ENCODE results near the gene AFF3. TPM values are rescaled to one million over a fixed set of nuclear protein-coding genes. Genes with fewer than 3 reads are reported as not detected.

AFF3 gene
- total RNA-seq (2022; extraction: Qiagen RNA extraction), result 0.01 to 0.06 TPM (median 0.02 TPM) in 5 replicates

GRCh38 chr2:100142393-100142792 lies at the start of gene AFF3:
Gene AFF3, minus strand, starts transcription at chr2:100142590. Its CDS starts 38,136 bp downstream, at chr2:100104454.

Other genes with a start within 250 kb of the AFF3 start
- 1.7 to 2.4 TPM (median 2.0 TPM) in 5 replicates for gene LONRF2, start 179.9 kb upstream of the AFF3 start, total RNA-seq (2022; extraction: Qiagen RNA extraction)

Data from A549 treated with AZD2906 at 1 μM for 4 hours (cell line).